Mesenteric fat pad (tissue), 1 donor: ENCODE measurements around the gene DPF3. TPM values are rescaled to one million over a fixed set of nuclear protein-coding genes. Genes with fewer than 3 reads are reported as not detected.
"Not testable (repeated sequence)": the region's sequence is repeated elsewhere in the genome, so short reads cannot be mapped to it uniquely, and the experiment has no call there.

Experiments used
- DNase-seq: peaks from one replicate; pipeline ENCODE4 v3.0.0-alpha.2; 2020; ENCODE audit warnings: low spot score
- total RNA-seq: library from RNA; stranded (reverse); fragmentation: NEBNext Ultra II Directional; extraction: Animal tissue kit (Norgen Biotek cat#: 25700); gene quantifications from one replicate; pipeline ENCODE4 v1.2.1, GENCODE V29; 2021
- donor health status: DM: yes; HTN: yes; CAD: no.

DPF3 gene
- total RNA-seq, 1 donor from 2014 or later: 0.64 TPM

- peak; percentile 5 for DNase-seq
Measured at GRCh38 chr14:72880820-72881219, 13.1 kb downstream of the DPF3 start.

GRCh38 chr14:72880164-72880563, 13.7 kb downstream of the DPF3 start:
- no peak for DNase-seq

GRCh38 chr14:72879431-72879830, 14.5 kb downstream of the DPF3 start:
- DNase-seq: peak; percentile 84

- DNase-seq: peak; percentile 51
Measured at GRCh38 chr14:72878746-72879145, 15.2 kb downstream of the DPF3 start.

GRCh38 chr14:72876710-72877063, 17.2 kb downstream of the DPF3 start:
- DNase-seq: peak; percentile 45

- peak; percentile 43 for DNase-seq
Measured at GRCh38 chr14:72876005-72876709, 17.7 kb downstream of the DPF3 start.

- DNase-seq: not testable (repeated sequence)
Measured at GRCh38 chr14:72870878-72871277, 23.0 kb downstream of the DPF3 start.

- no peak for DNase-seq
Measured at GRCh38 chr14:72869407-72870329, 24.2 kb downstream of the DPF3 start.

GRCh38 chr14:72868500-72868899, 25.4 kb downstream of the DPF3 start:
- no peak for DNase-seq

GRCh38 chr14:72864712-72865365, 29.1 kb downstream of the DPF3 start:
- no peak for DNase-seq

GRCh38 chr14:72863216-72864006, 30.5 kb downstream of the DPF3 start:
- DNase-seq: no peak

GRCh38 chr14:72856530-72857266, 37.2 kb downstream of the DPF3 start:
- DNase-seq: peak; percentile 41

- DNase-seq: peak; percentile 5
Measured at GRCh38 chr14:72855913-72856312, 38.0 kb downstream of the DPF3 start.

GRCh38 chr14:72852194-72852593, 41.7 kb downstream of the DPF3 start:
- DNase-seq: peak; percentile 20

GRCh38 chr14:72851635-72852034, 42.3 kb downstream of the DPF3 start:
- DNase-seq: no peak

- DNase-seq: no peak
Measured at GRCh38 chr14:72850360-72850759, 43.5 kb downstream of the DPF3 start.

- DNase-seq: peak; percentile 77
Measured at GRCh38 chr14:72849222-72849621, 44.7 kb downstream of the DPF3 start.

GRCh38 chr14:72847721-72848120, 46.2 kb downstream of the DPF3 start:
- DNase-seq: no peak

- no peak for DNase-seq
Measured at GRCh38 chr14:72845683-72846082, 48.2 kb downstream of the DPF3 start.

GRCh38 chr14:72845196-72845595, 48.7 kb downstream of the DPF3 start:
- DNase-seq: no peak
